GM18520 (cell line): ENCODE data around the gene CDH26.
A peak's percentile ranks its signal among the peaks of the same experiment; 100 is the strongest.
"Not testable (repeated sequence)": the region's sequence is repeated elsewhere in the genome, so short reads cannot be mapped to it uniquely, and the experiment has no call there.

Source experiments
- ATAC-seq: cut with Tn5 transposase; IDR thresholded peaks from one replicate; pipeline ENCODE4 v1.9.1; 2021; ENCODE audit not compliant: unreplicated experiment

Gene CDH26

GRCh38 chr20:59940129-59940955 lies 17.9 kb upstream of the CDH26 start, which contains the start of the genes FAM217B and PPP1R3D:
Gene FAM217B (plus strand): TSS chr20:59940389. CDS start chr20:59943944, 3,555 bp downstream.
Gene PPP1R3D (minus strand): TSS chr20:59940305. CDS start chr20:59939931, 374 bp downstream.
- ATAC-seq = peak; percentile 92

- no peak for ATAC-seq
Measured at GRCh38 chr20:59940956-59941294, 17.3 kb upstream of the CDH26 start.

GRCh38 chr20:59942245-59942644 lies 16.0 kb upstream of the CDH26 start:
- ATAC-seq = no peak

- ATAC-seq = no peak
Measured at GRCh38 chr20:59944726-59945125, 13.5 kb upstream of the CDH26 start.

GRCh38 chr20:59945175-59945574 lies 13.0 kb upstream of the CDH26 start:
- no peak for ATAC-seq

GRCh38 chr20:59945731-59946130 lies 12.5 kb upstream of the CDH26 start:
- ATAC-seq = no peak

GRCh38 chr20:59947376-59947775 lies 10.8 kb upstream of the CDH26 start:
- no peak for ATAC-seq

- ATAC-seq = no peak
Measured at GRCh38 chr20:59948212-59948611, 10.0 kb upstream of the CDH26 start.

GRCh38 chr20:59948828-59949720 lies 9.1 kb upstream of the CDH26 start:
- no peak for ATAC-seq

GRCh38 chr20:59949911-59950310 lies 8.3 kb upstream of the CDH26 start:
- ATAC-seq = no peak

GRCh38 chr20:59954718-59955117 lies 3.5 kb upstream of the CDH26 start:
- ATAC-seq = no peak

- no peak for ATAC-seq
Measured at GRCh38 chr20:59955131-59955796, 3.0 kb upstream of the CDH26 start.

- not testable (repeated sequence) for ATAC-seq
Measured at GRCh38 chr20:59957568-59957967, 655 bp upstream of the CDH26 start.

GRCh38 chr20:59958626-59959025 lies 403 bp downstream of the CDH26 start:
- ATAC-seq = no peak

GRCh38 chr20:59961423-59961822 lies 3.2 kb downstream of the CDH26 start:
- no peak for ATAC-seq

- no peak for ATAC-seq
Measured at GRCh38 chr20:59962155-59962554, 3.9 kb downstream of the CDH26 start.

- no peak for ATAC-seq
Measured at GRCh38 chr20:59966428-59966827, 8.2 kb downstream of the CDH26 start.

- no peak for ATAC-seq
Measured at GRCh38 chr20:59971428-59971827, 13.2 kb downstream of the CDH26 start.

GRCh38 chr20:59972037-59972801 lies 14.0 kb downstream of the CDH26 start:
- ATAC-seq = no peak

GRCh38 chr20:59976156-59976782 lies 18.0 kb downstream of the CDH26 start:
- no peak for ATAC-seq
